Panc1 (cell line): Measurements from ENCODE around the gene WDR6. TPM values are rescaled to one million over a fixed set of nuclear protein-coding genes. Genes with fewer than 3 reads are reported as not detected.

Experiments used
- ATAC-seq: fragments of 200-7000 bp; cut with Tn5 transposase; 2 replicates; pipeline ENCODE4 v1.9.1; 2020; ENCODE audit warnings: mild to moderate bottlenecking, moderate library complexity
- BruUV-seq: library from RNA; stranded (reverse); fragments of 400-500 nt; replicated peaks from 2 replicates; lab custom pipeline; 2021; lab: Mats Ljungman, UMichigan
- CTCF ChIA-PET: fragments of 300-600 bp; sonication (Branson Sonifier 250); formaldehyde crosslinking; loops from one replicate; lab custom pipeline; 2022; ENCODE audit warnings: antibody characterized with exemption; lab: Charles Lee
- POLR2A ChIA-PET: fragments of 300-600 bp; sonication (Branson Sonifier 250); formaldehyde crosslinking; loops from one replicate; lab custom pipeline; 2022; ENCODE audit warnings: antibody characterized with exemption; lab: Charles Lee
- DNase-seq: peaks from one replicate; pipeline ENCODE4 v3.0.0-alpha.2; 2010; ENCODE audit warnings: low read depth, low spot score
- H3K27ac ChIP-seq: 2 replicates; pipeline ENCODE4 v1.5.1; 2011; ENCODE audit warnings: mild to moderate bottlenecking, low read length, inconsistent platforms
- H3K27me3 ChIP-seq: fragments of 200-500 bp; sonication (Bioruptor generic); 2 replicates; pipeline ENCODE4 v1.6.0; 2014; ENCODE audit warnings: low read length, inconsistent platforms; ENCODE audit not compliant: control insufficient read depth, insufficient read depth
- H3K36me3 ChIP-seq: fragments of 200-500 bp; sonication (Bioruptor generic); 2 replicates; pipeline ENCODE4 v1.5.1; 2014; ENCODE audit warnings: inconsistent platforms, mild to moderate bottlenecking, low read length, moderate library complexity; ENCODE audit not compliant: control insufficient read depth, insufficient read depth
- H3K4me1 ChIP-seq: 2 replicates; pipeline ENCODE4 v1.5.1; 2011; ENCODE audit warnings: inconsistent platforms, mild to moderate bottlenecking, low read length, moderate library complexity; ENCODE audit not compliant: control insufficient read depth, insufficient read depth
- H3K4me3 ChIP-seq, 2 experiments: 2 replicates each; pipeline ENCODE4 v1.5.1; 2011 to 2012; ENCODE audit warnings: low read depth in 2 of 2, low read length in 2 of 2, mild to moderate bottlenecking in 2 of 2, inconsistent platforms in 1 of 2, moderate library complexity in 1 of 2
- H3K9me3 ChIP-seq: fragments of 200-500 bp; sonication (Bioruptor generic); 2 replicates; pipeline ENCODE4 v1.5.1; 2014; ENCODE audit warnings: low read depth, mild to moderate bottlenecking, inconsistent platforms, low read length, moderate library complexity; ENCODE audit not compliant: control insufficient read depth, insufficient read depth
- POLR2AphosphoS5 ChIP-seq: IDR thresholded peaks from 2 replicates; pipeline ENCODE4 v1.6.1; 2012; ENCODE audit warnings: mild to moderate bottlenecking, low read depth, low read length, moderate library complexity
- SIN3A ChIP-seq: IDR thresholded peaks from 2 replicates; pipeline ENCODE4 v1.6.1; 2012; ENCODE audit warnings: low read depth, mild to moderate bottlenecking, low read length, moderate library complexity, borderline replicate concordance; ENCODE audit not compliant: insufficient read depth
- TCF7L2 ChIP-seq: IDR thresholded peaks from 2 replicates; pipeline ENCODE4 v1.6.1; 2011; ENCODE audit warnings: mild to moderate bottlenecking, low read depth, low read length, inconsistent platforms
- in situ Hi-C: cut with HindIII; loops from 2 replicates; pipeline ENCODE4 v1.10.0; 2016; ENCODE audit warnings: low sequenced_read_pairs, low pct_unique_long_range_greater_than_20kb
- intact Hi-C: fragments of 100-400 bp; cut with micrococcal nuclease; formaldehyde crosslinking; loops from one replicate; pipeline ENCODE4 v1.10.0; 2022; ENCODE audit not compliant: unreplicated experiment
- total RNA-seq: library from RNA; stranded (reverse); gene quantifications from one replicate; pipeline ENCODE4 v1.2.1, GENCODE V29; 2021; ENCODE audit not compliant: unreplicated experiment
- TF ChIP-seq, protein P1 (sequence below), 2 experiments: IDR thresholded peaks; 2 replicates each; pipeline ENCODE4 v1.6.1; 2011 to 2012; ENCODE audit warnings: low read depth in 2 of 2, control low read depth in 1 of 2, low read length in 1 of 2, mild to moderate bottlenecking in 1 of 2, moderate library complexity in 1 of 2; ENCODE audit not compliant: insufficient read depth in 1 of 2
- TF ChIP-seq, protein P2 (sequence below): fragments of 450-650 bp; IDR thresholded peaks from 2 replicates; pipeline ENCODE4 v1.5.1; 2017; ENCODE audit warnings: mild to moderate bottlenecking

WDR6 gene
- total RNA-seq, 1 experiment from 2014 or later: 142 TPM

DNA sequence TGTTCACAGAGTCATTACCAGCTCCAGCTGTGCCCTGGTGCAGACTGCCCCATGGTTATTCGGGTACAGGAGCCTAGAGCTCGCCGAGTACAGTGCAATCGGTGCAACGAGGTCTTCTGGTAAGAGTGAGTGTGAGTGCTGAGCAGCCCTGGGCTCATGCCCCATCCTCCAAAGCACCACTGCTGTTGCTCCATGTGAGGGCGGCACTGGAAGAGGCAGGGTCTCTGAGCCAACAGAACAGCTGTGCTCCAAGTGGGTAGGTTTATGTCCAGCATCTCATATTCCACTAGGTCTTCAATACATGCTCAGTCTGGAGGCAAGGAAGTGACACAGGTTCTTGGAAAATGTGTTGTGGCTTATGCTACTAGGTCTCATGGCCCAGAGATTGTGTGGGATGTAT lies 36.6 kb upstream of the WDR6 start:
- no TSS peak for BruUV-seq
- DNase-seq (no peak), ATAC-seq (no peak)
- intact Hi-C loops (no loop called here), in situ Hi-C loops (no loop called here)
- Histone ChIP-seq H3K36me3 (peaks cover 10% of the 10 kb centered on the region; the same call in 1 of the 2 replicates), H3K4me3 (no peak overlapping the region), H3K4me1 (no peaks in the 10 kb centered on the region), H3K27ac (no peak overlapping the region), H3K9me3 (no peaks in the 10 kb centered on the region), H3K27me3 (no peaks in the 10 kb centered on the region)
- ChIA-PET POLR2A (no interaction called here), CTCF (no interaction called here)
- TF ChIP-seq, protein P1, sequence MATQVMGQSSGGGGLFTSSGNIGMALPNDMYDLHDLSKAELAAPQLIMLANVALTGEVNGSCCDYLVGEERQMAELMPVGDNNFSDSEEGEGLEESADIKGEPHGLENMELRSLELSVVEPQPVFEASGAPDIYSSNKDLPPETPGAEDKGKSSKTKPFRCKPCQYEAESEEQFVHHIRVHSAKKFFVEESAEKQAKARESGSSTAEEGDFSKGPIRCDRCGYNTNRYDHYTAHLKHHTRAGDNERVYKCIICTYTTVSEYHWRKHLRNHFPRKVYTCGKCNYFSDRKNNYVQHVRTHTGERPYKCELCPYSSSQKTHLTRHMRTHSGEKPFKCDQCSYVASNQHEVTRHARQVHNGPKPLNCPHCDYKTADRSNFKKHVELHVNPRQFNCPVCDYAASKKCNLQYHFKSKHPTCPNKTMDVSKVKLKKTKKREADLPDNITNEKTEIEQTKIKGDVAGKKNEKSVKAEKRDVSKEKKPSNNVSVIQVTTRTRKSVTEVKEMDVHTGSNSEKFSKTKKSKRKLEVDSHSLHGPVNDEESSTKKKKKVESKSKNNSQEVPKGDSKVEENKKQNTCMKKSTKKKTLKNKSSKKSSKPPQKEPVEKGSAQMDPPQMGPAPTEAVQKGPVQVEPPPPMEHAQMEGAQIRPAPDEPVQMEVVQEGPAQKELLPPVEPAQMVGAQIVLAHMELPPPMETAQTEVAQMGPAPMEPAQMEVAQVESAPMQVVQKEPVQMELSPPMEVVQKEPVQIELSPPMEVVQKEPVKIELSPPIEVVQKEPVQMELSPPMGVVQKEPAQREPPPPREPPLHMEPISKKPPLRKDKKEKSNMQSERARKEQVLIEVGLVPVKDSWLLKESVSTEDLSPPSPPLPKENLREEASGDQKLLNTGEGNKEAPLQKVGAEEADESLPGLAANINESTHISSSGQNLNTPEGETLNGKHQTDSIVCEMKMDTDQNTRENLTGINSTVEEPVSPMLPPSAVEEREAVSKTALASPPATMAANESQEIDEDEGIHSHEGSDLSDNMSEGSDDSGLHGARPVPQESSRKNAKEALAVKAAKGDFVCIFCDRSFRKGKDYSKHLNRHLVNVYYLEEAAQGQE (IDR thresholded peaks at IDR 0.05; ENCODE audit: insufficient read depth in 1 of 2, low read depth in 2 of 2, low read length in 1 of 2): no peak
- TF ChIP-seq SIN3A: no peak
- no peak for TF ChIP-seq TCF7L2
- TF ChIP-seq POLR2AphosphoS5: no peak
- TF ChIP-seq, protein P2, sequence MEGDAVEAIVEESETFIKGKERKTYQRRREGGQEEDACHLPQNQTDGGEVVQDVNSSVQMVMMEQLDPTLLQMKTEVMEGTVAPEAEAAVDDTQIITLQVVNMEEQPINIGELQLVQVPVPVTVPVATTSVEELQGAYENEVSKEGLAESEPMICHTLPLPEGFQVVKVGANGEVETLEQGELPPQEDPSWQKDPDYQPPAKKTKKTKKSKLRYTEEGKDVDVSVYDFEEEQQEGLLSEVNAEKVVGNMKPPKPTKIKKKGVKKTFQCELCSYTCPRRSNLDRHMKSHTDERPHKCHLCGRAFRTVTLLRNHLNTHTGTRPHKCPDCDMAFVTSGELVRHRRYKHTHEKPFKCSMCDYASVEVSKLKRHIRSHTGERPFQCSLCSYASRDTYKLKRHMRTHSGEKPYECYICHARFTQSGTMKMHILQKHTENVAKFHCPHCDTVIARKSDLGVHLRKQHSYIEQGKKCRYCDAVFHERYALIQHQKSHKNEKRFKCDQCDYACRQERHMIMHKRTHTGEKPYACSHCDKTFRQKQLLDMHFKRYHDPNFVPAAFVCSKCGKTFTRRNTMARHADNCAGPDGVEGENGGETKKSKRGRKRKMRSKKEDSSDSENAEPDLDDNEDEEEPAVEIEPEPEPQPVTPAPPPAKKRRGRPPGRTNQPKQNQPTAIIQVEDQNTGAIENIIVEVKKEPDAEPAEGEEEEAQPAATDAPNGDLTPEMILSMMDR: no peak

DNA sequence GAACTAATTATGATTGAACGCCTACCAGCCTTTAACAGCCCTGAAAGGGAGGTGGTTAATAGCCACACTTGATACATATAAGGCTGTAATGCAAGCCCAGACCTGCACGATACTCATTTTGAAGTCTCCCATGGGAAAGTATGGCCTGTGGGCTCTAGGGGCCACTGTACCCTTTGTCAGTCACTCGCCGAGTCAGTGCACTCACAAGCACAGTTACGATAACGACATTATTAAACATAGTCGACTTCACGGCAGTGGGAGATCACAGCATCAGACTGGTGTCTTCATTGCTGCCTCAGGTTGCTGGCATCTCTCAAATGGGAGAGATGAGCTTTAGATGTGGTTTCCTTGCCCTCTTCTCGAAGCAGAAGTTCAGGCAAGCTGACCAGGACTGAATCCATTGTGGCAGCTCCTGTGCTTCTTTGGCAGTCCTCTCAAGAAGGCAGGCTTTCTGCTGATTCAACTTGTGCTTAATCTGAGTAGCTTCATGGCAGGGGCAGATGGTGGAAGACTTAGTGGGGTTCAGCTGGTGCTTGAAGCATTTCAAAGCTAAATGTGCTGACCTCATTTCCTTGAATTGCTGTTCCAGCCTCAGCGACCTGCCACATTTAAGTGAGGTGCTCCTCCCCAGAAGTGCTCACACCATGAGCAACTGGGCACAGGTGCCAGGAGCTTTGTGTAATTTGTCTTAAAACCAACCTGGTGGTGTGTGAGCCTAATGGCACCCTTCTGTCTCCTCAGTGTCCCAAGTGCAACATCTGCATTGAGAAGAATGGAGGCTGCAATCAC lies 32.9 kb upstream of the WDR6 start:
- no peak for TF ChIP-seq TCF7L2
- TF ChIP-seq, protein P2: no peak
- TF ChIP-seq POLR2AphosphoS5: no peak
- no peak for TF ChIP-seq SIN3A
- TF ChIP-seq, protein P1 (IDR thresholded peaks at IDR 0.05; ENCODE audit: insufficient read depth in 1 of 2, low read depth in 2 of 2, low read length in 1 of 2): no peak
- BruUV-seq: no TSS peak
- Histone ChIP-seq H3K27me3 (no peaks in the 10 kb centered on the region), H3K4me1 (no peaks in the 10 kb centered on the region), H3K27ac (no peak overlapping the region), H3K4me3 (no peak overlapping the region), H3K9me3 (no peaks in the 10 kb centered on the region), H3K36me3 (peaks cover 6% of the 10 kb centered on the region; the same call in 1 of the 2 replicates)
- in situ Hi-C loops (no loop called here), intact Hi-C loops (no loop called here)
- DNase-seq (no peak), ATAC-seq (no peak)
- POLR2A ChIA-PET: no interaction called here
- CTCF ChIA-PET: interaction anchor here (0.7 kb wide), 1 partner anchor 42 kb away, joined by 3 read pairs; no protein-coding TSS in a partner anchor
